Epidermal melanocyte (primary cell): ENCODE data around the gene SERPINA1.
"Not testable (repeated sequence)": the region's sequence is repeated elsewhere in the genome, so short reads cannot be mapped to it uniquely, and the experiment has no call there.

Experiments
- DNase-seq: peaks from one replicate; pipeline ENCODE4 v3.0.0; 2011; ENCODE audit warnings: low spot score; ENCODE audit not compliant: insufficient read length

The SERPINA1 gene

GRCh38 chr14:94370524-94370910, 17.9 kb downstream of the SERPINA1 start:
- no peak for DNase-seq

- not testable (repeated sequence) for DNase-seq
Measured at GRCh38 chr14:94369766-94370523, 18.5 kb downstream of the SERPINA1 start.

- DNase-seq: no peak
Measured at GRCh38 chr14:94368956-94369355, 19.4 kb downstream of the SERPINA1 start.

GRCh38 chr14:94368243-94368590, 20.2 kb downstream of the SERPINA1 start:
- DNase-seq: no peak

GRCh38 chr14:94367347-94368242, 20.8 kb downstream of the SERPINA1 start:
- DNase-seq: no peak

- DNase-seq: no peak
Measured at GRCh38 chr14:94366146-94366915, 22.1 kb downstream of the SERPINA1 start, which contains the start of gene SERPINA2. Gene SERPINA2 (minus strand): TSS chr14:94366698.

GRCh38 chr14:94365624-94366023, 22.8 kb downstream of the SERPINA1 start:
- no peak for DNase-seq

GRCh38 chr14:94364964-94365363, 23.4 kb downstream of the SERPINA1 start:
- DNase-seq: no peak

- no peak for DNase-seq
Measured at GRCh38 chr14:94364037-94364436, 24.4 kb downstream of the SERPINA1 start.

GRCh38 chr14:94363151-94363624, 25.2 kb downstream of the SERPINA1 start:
- DNase-seq: no peak

- no peak for DNase-seq
Measured at GRCh38 chr14:94362614-94363133, 25.7 kb downstream of the SERPINA1 start.

- no peak for DNase-seq
Measured at GRCh38 chr14:94361682-94362081, 26.7 kb downstream of the SERPINA1 start.

GRCh38 chr14:94360945-94361565, 27.3 kb downstream of the SERPINA1 start:
- no peak for DNase-seq

GRCh38 chr14:94357166-94357565, 31.2 kb downstream of the SERPINA1 start:
- DNase-seq: no peak

- DNase-seq: no peak
Measured at GRCh38 chr14:94356379-94357056, 31.9 kb downstream of the SERPINA1 start.

GRCh38 chr14:94355191-94355794, 33.1 kb downstream of the SERPINA1 start:
- no peak for DNase-seq

GRCh38 chr14:94354638-94355185, 33.7 kb downstream of the SERPINA1 start:
- no peak for DNase-seq

- not testable (repeated sequence) for DNase-seq
Measured at GRCh38 chr14:94354190-94354589, 34.2 kb downstream of the SERPINA1 start.

GRCh38 chr14:94349276-94349675, 39.1 kb downstream of the SERPINA1 start:
- no peak for DNase-seq

- DNase-seq: no peak
Measured at GRCh38 chr14:94348836-94349235, 39.6 kb downstream of the SERPINA1 start.
